Measurements from ENCODE around the gene TBCD.
"Not testable (repeated sequence)": the region's sequence is repeated elsewhere in the genome, so short reads cannot be mapped to it uniquely, and the experiment has no call there.

The TBCD gene

DNA sequence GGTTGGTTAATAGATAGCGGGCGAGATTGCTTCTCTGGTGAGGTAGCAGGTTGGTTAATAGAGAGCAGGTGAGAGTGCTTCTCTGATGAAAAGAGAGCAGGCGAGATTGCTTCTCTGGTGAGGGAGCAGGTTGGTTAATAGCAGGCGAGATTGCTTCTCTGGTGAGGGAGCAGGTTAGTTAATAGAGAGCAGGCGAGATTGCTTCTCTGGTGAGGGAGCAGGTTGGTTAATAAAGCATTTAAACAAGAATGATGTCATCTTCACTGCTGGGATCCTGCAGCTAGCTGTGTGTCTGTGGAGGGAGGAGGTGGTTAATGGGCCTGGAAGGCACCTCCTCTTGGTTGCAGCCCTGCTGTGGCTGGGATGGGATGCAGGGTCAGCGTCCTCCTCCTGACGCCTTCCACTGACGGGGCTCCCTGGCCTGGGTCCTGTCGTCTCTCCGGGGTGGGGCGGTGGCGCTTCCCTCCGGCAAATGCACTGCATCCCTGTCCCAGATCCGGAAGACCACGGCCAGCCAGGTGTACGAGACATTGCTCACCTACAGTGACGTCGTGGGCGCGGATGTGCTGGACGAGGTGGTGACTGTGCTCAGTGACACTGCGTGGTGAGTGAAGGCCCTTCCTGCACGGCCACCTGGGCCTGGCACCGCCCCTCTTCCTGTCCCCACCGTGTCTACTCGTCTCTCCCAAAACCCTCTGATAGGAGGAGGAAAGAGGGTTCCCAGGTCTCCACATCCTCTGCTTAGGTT, 187.2 kb downstream of the TBCD start:
- DNase-seq (ENCODE audit: low read depth) = no peak

GRCh38 chr17:82939621-82940135, 187.8 kb downstream of the TBCD start:
- DNase-seq (ENCODE audit: low read depth) = no peak

DNA sequence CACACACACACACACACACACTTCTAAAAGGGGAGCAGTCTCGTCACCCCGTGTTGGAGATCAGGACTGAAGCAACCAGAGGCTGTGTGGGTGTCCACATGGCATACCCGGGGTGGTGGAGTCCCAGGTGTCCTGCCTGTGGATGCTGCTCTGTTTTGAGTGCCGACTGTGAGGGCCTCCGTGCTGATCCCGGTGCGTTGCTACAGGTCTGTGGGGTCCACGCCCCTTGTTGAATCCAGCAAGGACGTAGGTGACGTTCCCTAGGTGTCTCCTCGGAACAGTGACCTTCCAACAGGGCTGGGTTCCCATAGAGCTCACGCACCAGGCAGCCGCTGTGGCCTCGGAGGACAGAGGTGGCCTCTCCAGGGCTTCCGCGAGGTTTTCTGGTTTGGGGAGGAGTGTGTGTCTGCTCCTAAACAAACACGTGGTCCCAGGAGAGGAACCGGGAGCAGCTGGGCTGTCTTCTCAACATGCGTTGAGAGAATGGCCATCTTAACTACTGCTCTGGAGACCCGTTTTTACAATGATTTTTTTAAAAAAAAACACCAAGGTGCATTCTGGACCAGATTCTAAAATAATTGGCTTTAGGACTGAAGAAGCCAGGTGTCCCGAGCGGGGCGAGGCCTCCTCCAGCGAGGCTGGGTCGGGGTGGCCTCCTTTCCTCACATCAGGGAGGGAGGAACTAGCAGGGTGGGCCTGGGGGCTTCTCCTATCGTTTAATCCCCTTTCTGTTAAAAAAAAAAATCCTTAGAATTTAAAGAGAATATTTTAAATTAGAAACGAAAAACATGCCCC, 188.6 kb downstream of the TBCD start:
- DNase-seq (ENCODE audit: low read depth) = no peak

DNA sequence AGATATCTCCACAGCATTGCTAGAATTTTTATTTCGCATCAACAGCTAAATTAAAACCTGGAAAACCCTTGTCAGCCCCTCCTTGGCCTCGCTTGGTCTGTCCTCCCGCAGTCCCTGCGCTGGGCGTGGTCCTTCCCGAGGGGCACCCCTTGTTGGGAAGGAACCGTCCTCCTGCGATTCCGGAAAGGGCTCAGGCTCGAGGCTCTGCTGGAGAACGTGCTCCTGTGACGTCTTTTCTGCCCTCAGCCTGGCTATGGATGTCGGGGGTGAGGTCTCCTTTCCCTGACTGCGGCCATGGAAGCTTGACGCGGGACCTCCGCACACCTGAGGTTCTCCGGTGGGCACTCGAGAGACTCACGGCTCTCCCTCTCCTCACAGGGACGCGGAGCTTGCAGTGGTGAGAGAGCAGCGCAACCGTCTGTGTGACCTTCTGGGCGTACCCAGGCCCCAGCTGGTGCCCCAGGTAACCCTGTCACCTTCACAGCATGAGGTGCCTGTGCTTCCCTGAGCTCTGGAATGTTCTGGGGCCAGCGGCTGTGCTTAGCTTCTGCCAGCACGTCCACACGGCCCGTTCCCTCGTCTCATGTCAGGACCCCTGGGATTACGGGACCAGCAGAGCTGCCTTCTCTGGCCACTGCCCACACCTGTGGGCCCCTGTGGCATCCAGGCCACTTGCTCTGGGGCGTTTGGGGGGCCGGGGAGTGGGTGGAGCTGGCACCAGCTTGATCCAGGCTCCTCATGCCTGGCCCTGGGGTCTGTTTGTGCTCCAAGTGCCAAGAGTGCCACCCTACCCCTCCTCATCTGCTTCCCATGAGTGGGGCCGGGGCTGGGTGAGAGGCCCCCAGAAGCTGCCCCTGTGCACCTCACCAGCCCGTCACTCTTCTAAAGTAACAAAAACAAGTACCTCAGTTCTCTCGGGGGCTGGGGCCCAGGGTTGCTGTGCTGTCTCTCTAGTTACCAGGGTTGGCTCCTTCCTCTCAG, 189.4 kb downstream of the TBCD start:
- DNase-seq (ENCODE audit: low read depth) = no peak

- no peak for DNase-seq (ENCODE audit: low read depth)
These were observed 190.6 kb downstream of the TBCD start for GRCh38 chr17:82942166-82943130.

- DNase-seq (ENCODE audit: low read depth) = no peak
These were observed 191.5 kb downstream of the TBCD start for GRCh38 chr17:82943339-82943738.

DNA sequence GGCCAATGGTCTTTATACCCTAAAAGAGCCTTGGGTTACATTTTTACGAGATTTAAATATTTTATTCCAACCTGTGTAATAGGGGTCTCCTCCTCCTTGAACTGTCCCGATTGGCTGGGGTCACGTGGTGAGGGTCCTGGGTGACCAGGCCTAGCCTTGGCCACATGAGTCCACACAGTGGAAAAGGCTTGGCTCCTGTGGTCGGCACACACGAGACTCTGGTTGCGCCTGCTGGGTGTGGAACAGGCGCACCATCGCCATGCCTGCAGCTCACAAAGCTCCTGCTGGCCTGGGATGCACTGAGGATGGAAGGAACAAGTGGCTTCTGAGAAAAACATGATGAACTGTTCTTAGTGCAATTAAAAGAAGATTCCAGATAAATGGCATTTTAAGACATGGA, 191.9 kb downstream of the TBCD start:
- DNase-seq (ENCODE audit: low read depth) = no peak

- DNase-seq (ENCODE audit: low read depth) = no peak
These were observed 193.1 kb downstream of the TBCD start for GRCh38 chr17:82944990-82945389.

- DNase-seq (ENCODE audit: low read depth) = no peak
These were observed 194.2 kb downstream of the TBCD start for GRCh38 chr17:82946081-82946480.

DNA sequence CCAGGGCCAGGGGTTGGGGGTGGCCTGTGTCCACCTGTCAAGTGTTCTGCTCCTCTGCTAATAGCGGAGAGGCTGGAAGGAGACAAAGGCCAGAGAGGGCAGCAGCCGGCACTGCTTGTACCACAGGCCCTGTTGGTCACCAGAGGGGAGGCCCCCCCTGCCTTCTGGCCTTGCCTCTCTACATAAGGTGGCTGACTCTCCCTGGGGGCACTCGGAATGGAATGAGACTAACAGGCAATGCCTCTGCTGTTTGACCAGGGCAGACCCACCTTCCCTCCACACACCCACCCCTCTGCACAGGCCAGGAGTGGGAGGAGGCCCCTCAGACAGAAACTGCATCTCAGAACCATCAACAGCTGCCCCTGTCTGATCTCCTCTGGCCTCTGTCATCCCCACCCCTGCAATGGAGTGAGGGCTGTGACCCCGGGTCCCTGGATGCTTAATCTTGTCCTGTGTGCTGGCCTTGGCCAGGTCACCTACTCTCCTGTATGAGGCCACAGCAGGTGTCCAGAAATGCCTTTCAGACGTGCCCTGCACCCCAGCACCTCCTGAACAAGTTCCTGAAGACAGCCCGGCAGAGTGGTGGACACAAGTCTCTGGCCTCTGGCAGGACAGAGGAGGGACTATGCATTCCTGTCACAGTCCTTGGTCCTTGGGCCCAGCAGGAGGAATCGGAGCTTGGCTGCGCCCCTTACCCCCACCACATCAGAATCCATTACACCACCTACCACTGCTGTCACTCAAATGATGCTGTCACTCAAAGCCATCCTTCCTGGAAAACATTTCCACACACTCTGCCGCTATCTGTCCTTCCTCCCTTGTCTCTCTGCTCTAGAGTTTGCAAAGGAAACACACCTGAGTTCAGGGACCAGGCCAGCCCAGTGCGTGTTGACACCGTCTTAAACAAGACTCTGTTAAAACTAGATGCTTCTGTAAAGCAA, 195.5 kb downstream of the TBCD start:
- DNase-seq (ENCODE audit: low read depth) = no peak

GRCh38 chr17:82948081-82948511, 196.2 kb downstream of the TBCD start:
- DNase-seq (ENCODE audit: low read depth) = no peak

- DNase-seq (ENCODE audit: low read depth) = no peak
These were observed 197.1 kb downstream of the TBCD start for GRCh38 chr17:82948957-82949356.

DNA sequence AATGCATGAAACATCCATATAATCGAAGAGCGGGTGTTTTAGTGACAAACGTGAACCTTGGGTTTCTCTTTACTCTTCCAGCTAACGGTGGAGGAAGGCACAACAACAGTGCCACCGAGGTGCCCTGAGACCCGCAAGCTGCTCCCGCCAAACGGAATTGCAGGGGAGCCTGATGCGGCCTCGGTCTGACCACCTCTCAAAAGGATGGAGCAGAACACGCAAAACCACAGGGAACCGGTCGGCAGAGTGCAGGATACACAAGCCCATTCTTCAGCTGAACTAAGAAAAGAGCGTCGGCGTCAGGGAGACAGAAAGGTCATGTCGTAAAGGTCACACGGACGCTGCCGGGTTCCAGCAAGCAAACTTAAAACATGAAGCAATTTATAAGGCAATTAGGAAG, 197.5 kb downstream of the TBCD start:
- DNase-seq (ENCODE audit: low read depth) = no peak

- no peak for DNase-seq (ENCODE audit: low read depth)
These were observed 198.1 kb downstream of the TBCD start for GRCh38 chr17:82949984-82950383.

DNA sequence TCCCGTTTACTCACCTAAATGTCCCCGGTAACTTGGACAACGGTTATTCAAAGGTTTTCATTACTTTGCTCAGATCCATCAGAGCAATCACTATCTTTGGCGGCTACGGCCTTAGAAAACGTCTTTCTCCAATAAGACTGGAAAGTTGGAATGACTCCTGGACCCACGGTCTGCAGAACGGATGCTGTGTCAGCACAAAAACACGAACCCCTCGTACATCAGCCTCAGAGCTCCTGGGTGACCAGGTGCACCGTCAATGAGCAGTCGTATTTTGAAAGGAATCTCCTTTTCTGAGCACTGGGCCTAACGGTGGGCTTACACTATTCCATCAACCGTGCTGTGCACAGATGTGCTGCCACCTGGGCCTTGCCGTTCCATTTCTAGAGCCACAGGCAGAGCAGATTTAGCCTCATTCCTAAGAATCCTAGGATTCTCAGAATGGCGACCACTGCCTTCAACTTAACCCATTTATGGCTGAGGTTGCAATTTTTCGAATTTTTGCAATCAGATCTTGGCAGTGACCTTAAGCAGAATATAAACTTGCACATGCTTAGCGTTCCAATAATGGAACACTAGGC, 198.7 kb downstream of the TBCD start:
- DNase-seq (ENCODE audit: low read depth) = no peak

DNA sequence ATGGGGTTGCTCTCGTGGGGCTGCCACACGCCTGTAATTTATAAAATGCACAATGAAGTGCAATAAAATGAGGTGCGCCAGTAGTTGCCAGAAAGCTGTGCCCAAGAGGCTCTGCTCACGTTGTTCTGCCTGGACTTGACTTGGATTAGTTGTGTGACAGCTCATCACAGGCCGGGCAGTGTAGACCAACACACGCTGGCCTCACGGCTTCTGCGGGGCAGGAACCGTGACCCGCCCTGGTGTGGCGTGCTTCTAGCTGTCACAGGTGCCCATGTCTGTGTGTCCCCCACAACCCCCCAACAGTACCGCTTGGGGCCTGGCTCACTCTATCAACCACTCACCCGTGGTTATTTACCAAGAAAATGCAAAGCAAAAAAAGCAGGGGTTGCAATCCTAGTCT, 200.2 kb downstream of the TBCD start:
- DNase-seq (ENCODE audit: low read depth) = no peak

DNA sequence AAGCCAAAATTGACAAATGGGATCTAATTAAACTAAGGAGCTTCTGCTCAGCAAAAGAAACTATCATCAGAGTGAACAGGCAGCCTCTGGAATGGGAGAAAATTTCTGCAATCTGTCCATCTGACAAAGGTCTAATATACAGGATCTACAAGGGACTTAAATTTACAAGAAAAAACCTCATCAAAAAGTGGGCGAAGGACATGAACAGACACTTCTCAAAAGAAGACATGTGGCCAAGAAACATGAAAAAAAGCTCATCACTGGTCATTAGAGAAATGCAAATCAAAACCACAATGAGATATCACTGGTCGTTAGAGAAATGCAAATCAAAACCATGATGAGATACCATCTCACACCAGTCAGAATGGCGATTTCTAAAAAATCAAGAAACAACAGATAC, 203.2 kb downstream of the TBCD start:
- not testable (repeated sequence) for DNase-seq (ENCODE audit: low read depth)

DNA sequence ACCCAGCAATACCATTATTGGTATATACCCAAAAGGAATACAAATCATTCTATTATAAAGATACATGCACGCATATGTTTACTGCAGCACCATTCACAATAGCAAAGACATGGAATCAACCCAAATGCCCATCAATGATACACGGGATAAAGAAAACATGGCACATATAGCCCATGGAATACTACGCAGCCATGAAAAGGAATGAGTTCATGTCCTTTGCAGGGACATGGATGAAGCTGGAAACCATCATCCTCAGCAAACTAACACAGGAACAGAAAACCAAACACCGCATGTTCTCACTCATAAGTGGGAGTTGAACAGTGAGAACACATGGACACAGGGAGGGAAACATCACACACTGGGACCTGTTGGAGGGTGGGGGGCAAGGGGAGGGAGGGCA, 203.8 kb downstream of the TBCD start:
- DNase-seq (ENCODE audit: low read depth) = not testable (repeated sequence)

DNA sequence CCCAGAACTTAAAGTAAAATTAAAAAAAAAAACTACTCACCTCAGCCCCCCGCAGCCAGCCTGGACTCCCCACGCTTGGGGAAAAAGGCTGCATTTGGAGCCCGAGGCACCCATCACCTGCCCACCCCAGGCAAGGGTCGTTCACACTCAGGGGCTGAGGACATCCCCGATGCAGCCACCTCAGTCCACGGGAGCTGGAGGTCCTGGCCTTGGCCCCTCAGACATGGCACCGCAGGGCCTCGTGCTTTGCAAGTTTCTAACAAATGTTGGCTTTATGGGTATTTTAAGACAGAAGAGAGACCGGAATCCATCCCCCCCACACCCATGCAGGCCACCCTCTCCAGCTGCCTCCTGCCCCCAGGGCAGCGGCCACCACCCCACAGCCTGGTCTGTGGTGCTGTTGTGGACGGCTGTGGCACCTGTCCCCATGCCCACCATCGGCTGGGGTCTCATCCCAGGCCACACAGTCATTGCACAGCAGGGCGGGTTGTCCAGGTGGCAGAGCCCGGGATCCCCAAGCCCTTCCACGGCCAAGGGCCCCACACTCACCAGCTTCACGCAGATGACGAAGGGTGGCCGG, 204.4 kb downstream of the TBCD start:
- no peak for DNase-seq (ENCODE audit: low read depth)
